Measurements from ENCODE around the gene GPR68. TPM values are rescaled to one million over a fixed set of nuclear protein-coding genes. Genes with fewer than 3 reads are reported as not detected.
"Not testable (repeated sequence)": the region's sequence is repeated elsewhere in the genome, so short reads cannot be mapped to it uniquely, and the experiment has no call there.

The GPR68 gene
- total RNA-seq, 4 donors from 2014 or later: 0.95 to 4.3 (median 1.6) TPM

GRCh38 chr14:91269076-91269991 is 24.8 kb upstream of the GPR68 start:
- 38% methylated on average over 24 of the region's 24 CpGs for WGBS
- no peaks in the 10 kb centered on the region for H3K9me3 ChIP-seq
- H3K27ac ChIP-seq: no peak overlapping the region
- H3K4me3 ChIP-seq: peak overlapping the region; percentile 26
- H3K4me1 ChIP-seq: peaks cover 25% of the 10 kb centered on the region
- no peak for TF ChIP-seq POLR2A (IDR thresholded peaks at IDR 0.05)
- no peak for TF ChIP-seq CTCF (IDR thresholded peaks at IDR 0.05)
- TF ChIP-seq EP300 (IDR thresholded peaks at IDR 0.05): no peak
- no peak for TF ChIP-seq POLR2AphosphoS5 (IDR thresholded peaks at IDR 0.05)
- H3K36me3 ChIP-seq: no peaks in the 10 kb centered on the region
- no peak for DNase-seq (ENCODE audit: low spot score in 2 of 2)
- H3K27me3 ChIP-seq: no peaks in the 10 kb centered on the region

- peaks cover 6% of the 10 kb centered on the region for H3K27me3 ChIP-seq
- 94% methylated on average over 7 of the region's 7 CpGs for WGBS
- no peak for DNase-seq (ENCODE audit: low spot score in 2 of 2)
- no peaks in the 10 kb centered on the region for H3K36me3 ChIP-seq
- H3K9me3 ChIP-seq: no peaks in the 10 kb centered on the region
- peaks cover 32% of the 10 kb centered on the region for H3K4me1 ChIP-seq
- no peak overlapping the region for H3K27ac ChIP-seq
- H3K4me3 ChIP-seq: no peak overlapping the region
- no peak for TF ChIP-seq EP300 (IDR thresholded peaks at IDR 0.05)
- no peak for TF ChIP-seq CTCF (IDR thresholded peaks at IDR 0.05)
- TF ChIP-seq POLR2A (IDR thresholded peaks at IDR 0.05): no peak
These were observed 23.5 kb upstream of the GPR68 start for GRCh38 chr14:91267965-91268437.

GRCh38 chr14:91266276-91266675 is 21.8 kb upstream of the GPR68 start:
- H3K36me3 ChIP-seq: not testable (repeated sequence)
- H3K4me1 ChIP-seq: peaks cover 32% of the 10 kb centered on the region
- WGBS: 93% methylated on average over 15 of the region's 15 CpGs

GRCh38 chr14:91265404-91265803 is 20.9 kb upstream of the GPR68 start:
- peaks cover 32% of the 10 kb centered on the region for H3K4me1 ChIP-seq
- H3K27me3 ChIP-seq: peaks cover 6% of the 10 kb centered on the region
- TF ChIP-seq CTCF (IDR thresholded peaks at IDR 0.05) (no peak), EP300 (IDR thresholded peaks at IDR 0.05) (no peak), POLR2A (IDR thresholded peaks at IDR 0.05) (no peak), POLR2AphosphoS5 (IDR thresholded peaks at IDR 0.05) (no peak)
- 56% methylated on average over 7 of the region's 7 CpGs for WGBS
- no peaks in the 10 kb centered on the region for H3K9me3 ChIP-seq
- no peaks in the 10 kb centered on the region for H3K36me3 ChIP-seq
- H3K27ac ChIP-seq: no peak overlapping the region
- H3K4me3 ChIP-seq: no peak overlapping the region
- DNase-seq (ENCODE audit: low spot score in 2 of 2): no peak

More at GRCh38 chr14:91266276-91266675, 21.8 kb upstream of the GPR68 start:
- H3K9me3 ChIP-seq; H3K4me3 ChIP-seq; DNase-seq (ENCODE audit: low spot score in 2 of 2); H3K27ac ChIP-seq; H3K27me3 ChIP-seq: not testable (repeated sequence)

GRCh38 chr14:91264151-91265150 is 19.9 kb upstream of the GPR68 start:
- no peak for DNase-seq (ENCODE audit: low spot score in 2 of 2)
- Histone ChIP-seq H3K27me3 (peaks cover 6% of the 10 kb centered on the region), H3K9me3 (no peaks in the 10 kb centered on the region), H3K4me3 (peak overlapping the region; percentile 53), H3K27ac (no peak overlapping the region), H3K36me3 (no peaks in the 10 kb centered on the region), H3K4me1 (peaks cover 27% of the 10 kb centered on the region)
- WGBS: 11% methylated on average over 17 of the region's 69 CpGs
- no peak for TF ChIP-seq CTCF (IDR thresholded peaks at IDR 0.05)

Data from suprapubic skin (tissue), 4 donors.